ENCODE data around the gene BLOC1S1.

The BLOC1S1 gene

GRCh38 chr12:55715833-55716581, at the start of gene BLOC1S1:
BLOC1S1 (plus strand) TSS chr12:55716046; CDS start chr12:55716052, 6 bp downstream.
- peak; percentile 77 for DNase-seq

DNA sequence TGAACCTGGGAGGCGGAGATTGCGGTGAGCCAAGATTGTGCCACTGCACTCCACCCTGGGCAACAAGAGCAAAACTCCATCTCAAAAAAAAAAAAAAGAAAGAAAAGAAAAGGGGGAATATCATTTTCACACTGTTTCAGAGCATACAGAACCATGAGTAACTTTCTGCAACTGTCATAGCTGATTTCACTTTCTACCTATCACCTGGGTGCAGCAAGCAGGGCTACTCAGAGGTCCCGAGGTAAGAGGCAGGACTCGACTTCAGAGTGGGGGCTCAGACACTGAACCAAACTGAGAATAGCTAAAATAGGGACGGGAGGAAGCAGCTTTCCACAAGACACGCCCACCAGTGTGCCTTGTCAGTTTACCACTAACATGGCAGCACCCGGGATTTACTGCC, 49.3 kb upstream of the BLOC1S1 start:
- DNase-seq, result no peak

GRCh38 chr12:55670276-55670675, 45.6 kb upstream of the BLOC1S1 start:
- DNase-seq, result no peak

- DNase-seq, result no peak
Measured at GRCh38 chr12:55671746-55672145, 44.1 kb upstream of the BLOC1S1 start.

GRCh38 chr12:55673638-55674037, 42.2 kb upstream of the BLOC1S1 start:
- DNase-seq, result no peak

DNA sequence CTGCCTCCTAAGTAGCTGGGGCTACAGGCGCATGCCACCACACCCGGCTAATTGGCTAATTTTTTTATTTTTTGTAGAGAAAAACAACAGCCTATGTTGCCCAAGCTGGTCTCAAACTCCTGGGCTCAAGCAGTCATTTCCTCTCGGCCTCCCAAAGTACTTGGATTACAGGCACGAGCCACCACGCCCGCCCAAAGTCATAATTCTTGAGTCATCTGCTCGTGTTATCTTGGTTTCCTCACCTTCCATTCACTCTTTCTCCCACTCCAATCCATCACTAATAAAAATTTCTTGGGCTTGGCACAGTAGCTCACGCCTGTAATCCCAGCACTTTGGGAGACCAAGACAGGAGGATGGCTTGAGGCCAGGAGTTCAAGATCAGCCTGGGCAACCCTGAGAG, 40.2 kb upstream of the BLOC1S1 start:
- no peak for DNase-seq

DNA sequence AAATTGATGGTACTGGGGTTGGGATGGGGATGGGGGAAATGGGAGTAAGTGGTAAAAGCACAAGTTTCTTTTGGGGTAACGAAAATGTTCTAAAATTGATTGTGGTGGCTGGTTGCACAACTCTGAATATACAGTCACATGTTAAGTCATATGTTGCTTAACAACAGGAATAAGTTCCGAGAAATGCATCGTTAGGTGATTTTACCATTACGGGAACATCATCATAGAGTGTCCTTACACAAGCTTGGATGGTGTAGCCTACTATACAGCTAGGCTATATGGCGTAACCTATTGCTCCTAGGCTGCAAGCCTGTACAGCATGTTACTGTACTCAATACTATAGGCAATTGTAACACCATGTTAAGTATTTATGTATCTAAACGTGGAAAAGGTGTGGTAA, 39.1 kb upstream of the BLOC1S1 start:
- DNase-seq, result no peak

- no peak for DNase-seq
Measured at GRCh38 chr12:55679691-55680090, 36.2 kb upstream of the BLOC1S1 start.

GRCh38 chr12:55681142-55682077, 34.4 kb upstream of the BLOC1S1 start:
- DNase-seq, result no peak

DNA sequence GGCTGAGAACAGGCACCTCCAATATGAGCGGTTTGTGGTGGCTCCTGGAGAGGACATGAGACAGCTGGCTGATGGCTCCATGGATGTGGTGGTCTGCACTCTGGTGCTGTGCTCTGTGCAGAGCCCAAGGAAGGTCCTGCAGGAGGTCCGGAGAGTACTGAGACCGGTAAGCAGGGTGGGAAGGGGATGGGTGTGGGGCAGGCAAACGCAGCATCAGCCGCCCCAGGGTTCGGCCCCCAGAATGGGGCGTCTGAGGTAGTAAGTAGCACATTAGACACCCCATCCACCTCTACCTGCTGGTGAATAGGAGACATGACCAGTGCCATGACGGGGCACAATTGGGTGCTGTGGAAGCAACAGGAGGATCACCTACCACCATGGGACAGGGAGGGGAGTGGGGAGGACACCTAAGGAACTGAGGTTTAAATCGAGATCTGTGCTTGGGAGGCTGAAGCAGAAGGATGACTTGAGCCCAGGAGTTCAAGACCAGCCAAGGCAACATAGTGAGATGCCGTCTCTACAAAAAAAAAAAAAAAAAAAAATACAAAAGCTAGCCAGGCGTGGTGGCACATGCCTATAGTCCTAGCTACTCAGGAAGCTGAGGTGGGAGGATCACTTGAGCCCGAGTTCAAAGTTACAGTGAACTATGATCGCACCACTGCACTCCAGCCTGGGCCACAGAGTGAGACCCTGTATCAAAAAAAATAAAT, 33.6 kb upstream of the BLOC1S1 start:
- DNase-seq, result no peak

DNA sequence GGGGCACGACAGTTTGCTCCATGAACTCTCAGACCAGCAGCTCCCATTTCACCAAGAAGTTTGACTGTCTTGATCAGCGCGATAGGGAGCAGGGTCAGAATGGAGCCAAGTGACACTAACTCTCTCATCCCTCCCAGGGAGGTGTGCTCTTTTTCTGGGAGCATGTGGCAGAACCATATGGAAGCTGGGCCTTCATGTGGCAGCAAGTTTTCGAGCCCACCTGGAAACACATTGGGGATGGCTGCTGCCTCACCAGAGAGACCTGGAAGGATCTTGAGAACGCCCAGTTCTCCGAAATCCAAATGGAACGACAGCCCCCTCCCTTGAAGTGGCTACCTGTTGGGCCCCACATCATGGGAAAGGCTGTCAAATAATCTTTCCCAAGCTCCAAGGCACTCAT, 32.2 kb upstream of the BLOC1S1 start:
- DNase-seq, result no peak

GRCh38 chr12:55684761-55685370, 31.0 kb upstream of the BLOC1S1 start:
- DNase-seq, result no peak

DNA sequence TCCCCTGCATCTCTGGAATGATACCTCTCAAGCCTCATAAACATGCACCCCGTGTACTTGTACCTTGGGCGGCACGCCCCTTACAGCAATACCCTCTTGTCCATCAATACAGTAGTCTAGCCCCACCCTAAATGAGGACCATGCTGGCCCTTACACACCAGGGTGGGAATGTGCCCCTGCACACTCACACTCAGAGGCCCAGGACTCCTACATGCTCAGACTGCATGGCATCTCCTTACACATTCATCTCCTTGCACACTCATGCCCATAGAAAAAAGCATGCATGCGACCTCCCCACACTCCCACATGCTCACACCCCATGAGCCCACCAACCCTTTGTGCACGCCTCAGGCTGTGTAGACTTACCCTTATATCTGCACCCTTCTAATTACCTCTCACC, 30.2 kb upstream of the BLOC1S1 start:
- no peak for DNase-seq

DNA sequence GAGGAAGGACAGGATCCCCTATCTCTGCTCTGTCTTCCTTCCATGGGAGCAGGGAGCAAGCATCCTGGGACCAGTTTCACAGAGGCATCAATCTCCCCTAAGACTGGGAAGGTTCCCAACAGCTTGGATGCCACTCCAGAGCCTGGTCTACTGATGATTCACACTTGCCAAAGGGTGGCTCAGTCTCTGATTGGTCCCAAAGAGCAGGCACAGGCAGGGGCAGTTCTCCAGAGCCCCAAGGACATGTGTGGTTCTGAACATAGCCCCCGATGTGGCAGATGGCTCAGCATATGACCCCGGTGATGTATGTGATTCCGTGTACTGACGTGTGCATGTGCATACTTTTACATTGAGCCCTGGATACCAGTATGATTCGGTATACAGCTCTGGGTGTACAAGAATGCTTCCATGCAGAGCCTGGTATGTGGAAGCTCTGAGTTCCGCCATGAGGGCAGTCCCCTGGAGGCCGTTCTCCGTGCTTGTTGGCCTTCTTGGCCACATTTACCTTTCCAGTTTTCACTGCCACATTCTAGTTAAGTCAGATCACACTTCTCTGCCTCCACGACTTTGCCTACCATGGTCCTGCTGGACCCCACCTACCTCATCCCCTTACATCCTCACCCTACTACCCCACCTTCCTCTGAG, 29.4 kb upstream of the BLOC1S1 start:
- no peak for DNase-seq

DNA sequence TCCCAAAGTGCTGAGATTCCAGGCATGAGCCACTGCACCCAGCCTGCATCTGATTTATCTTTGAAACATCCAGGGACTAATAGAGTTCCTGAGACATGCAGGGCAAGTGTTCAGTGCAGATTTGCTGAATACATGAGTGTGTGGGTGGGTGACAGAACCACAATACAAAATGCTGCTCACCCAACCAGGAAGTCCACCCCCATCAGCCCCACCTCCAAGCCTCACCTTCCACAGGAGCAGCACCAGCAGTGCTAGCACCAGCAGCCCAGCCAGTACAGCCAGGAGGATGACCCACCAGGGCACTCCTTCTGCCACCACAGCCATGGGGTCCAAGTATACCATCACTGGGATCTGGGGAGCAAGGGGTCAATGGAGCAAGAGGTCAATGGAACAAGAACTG, 28.1 kb upstream of the BLOC1S1 start:
- no peak for DNase-seq

DNA sequence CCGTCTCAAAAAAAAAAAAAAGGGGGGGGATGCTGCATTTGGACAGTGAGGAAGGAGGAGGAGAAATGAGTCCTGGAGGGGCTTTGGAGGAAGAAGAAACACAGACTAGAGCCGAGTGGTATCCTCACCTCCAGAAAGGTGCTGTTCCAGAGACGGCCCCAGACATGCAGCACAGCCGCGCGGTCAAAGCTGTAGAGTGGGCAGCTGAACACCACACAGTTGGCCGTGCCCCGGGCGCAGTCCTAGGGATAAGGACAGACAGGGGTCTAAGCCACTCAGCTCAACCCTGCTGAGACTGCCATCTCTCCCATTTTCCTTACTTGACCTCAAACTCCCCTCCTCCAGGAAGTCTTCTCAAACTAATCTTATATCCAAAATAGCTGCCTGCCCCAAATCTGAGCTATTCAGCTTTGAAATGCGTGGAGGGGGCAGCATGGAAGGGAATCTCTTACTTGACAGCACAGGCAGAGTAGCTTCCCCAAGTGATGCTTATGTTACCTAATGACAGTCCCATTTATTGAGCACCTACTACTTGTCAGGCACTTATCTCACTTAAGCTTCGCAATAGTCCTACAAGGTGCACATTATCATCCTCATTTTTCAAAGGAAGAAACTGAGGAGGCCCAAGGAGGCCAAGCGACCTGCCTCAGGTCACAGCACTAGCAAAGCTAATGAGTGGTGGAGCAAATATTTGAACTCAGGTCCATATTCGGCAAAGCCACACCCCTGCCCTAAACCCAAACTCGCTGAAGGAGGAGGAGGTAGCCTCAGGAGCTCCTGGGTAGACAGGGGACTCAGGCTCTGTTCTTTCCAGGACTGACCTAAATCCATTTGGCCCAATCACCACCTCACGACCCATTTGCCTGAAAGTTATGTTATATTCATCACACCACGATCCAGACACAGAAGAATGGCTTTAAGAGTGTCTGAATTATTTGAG, 26.9 kb upstream of the BLOC1S1 start:
- DNase-seq, result no peak

- DNase-seq, result no peak
Measured at GRCh38 chr12:55692631-55693322, 23.1 kb upstream of the BLOC1S1 start.

GRCh38 chr12:55693323-55694187, 22.3 kb upstream of the BLOC1S1 start:
- DNase-seq, result no peak

DNA sequence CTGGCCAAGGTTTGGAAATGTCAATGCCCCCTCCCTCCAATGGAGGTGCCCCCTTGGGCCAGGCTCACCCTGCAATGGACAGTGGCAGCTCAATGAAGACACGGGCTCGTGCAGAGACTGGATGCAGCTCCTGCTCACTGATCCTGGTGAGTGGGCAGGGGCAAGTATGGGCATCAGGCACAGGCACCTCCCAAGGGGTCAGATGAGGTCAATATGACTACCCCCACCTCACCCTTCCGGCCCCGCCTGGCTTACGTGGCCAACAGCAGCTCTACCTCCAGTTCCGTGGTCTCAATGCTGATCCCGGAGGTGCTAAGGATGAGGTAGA, 21.7 kb upstream of the BLOC1S1 start:
- no peak for DNase-seq

DNA sequence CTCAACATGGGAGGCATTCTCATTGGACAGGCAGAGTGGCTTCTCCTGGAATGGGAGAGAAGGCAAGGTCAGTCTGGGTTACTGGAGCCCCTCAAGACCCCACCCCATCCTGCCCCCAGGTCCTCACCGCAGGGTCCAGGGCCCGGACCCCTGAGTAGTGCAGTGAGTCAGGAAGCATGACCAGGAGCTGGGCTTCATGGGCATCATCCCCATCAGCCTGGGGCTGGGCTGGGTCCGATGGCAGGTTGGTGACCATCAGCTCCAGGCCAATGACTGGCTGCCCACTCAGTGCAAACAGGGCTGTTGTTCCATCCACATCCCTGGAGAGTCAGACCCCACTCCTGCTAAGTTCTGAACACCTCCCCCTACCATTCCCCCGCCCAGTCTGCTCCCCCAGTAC, 21.2 kb upstream of the BLOC1S1 start:
- DNase-seq, result no peak
